Hepatocyte (in vitro differentiated cells): ENCODE results near the gene NUDC.

Source experiments
- CTCF ChIP-seq: fragments of 200-600 bp; sonication (generic); IDR thresholded peaks from 2 replicates; pipeline ENCODE4 v1.5.1; 2016; ENCODE audit warnings: antibody characterized with exemption, mild to moderate bottlenecking; ENCODE audit not compliant: poor library complexity
- EZH2 ChIP-seq: fragments of 200-600 bp; sonication (generic); IDR thresholded peaks from 2 replicates; pipeline ENCODE4 v1.6.1; 2016; ENCODE audit warnings: antibody characterized with exemption, mild to moderate bottlenecking, borderline replicate concordance

DNA sequence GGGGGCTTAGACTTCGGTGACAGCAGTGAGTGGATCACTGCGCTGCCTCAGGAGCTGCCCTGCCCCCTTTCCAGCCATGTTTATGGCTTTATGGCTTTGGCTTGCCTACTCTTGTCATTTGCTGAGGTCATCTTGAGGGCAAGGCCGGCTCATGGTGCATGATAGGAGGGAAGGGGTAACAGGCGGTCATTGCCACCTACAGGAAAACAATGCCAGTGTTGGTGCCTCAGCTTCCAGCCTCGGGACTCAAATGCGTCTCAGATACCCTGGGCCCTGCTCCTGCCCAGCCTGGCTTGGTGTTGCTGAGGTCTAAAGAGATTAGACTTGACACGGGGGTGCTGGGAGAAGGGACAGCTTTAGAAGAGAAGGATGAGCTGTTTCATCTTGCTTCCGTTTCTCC, 24.2 kb downstream of the NUDC start:
- TF ChIP-seq CTCF (no peak), EZH2 (no peak)
